22Rv1 (cell line): ENCODE results near the gene OCA2.

Source experiments
- H3K27ac ChIP-seq: fragments of 450-650 bp; 2 replicates; pipeline ENCODE4 v1.5.1; 2017
- ZFX ChIP-seq: fragments of 450-650 bp; IDR thresholded peaks from 2 replicates; pipeline ENCODE4 v1.6.1; 2017; ENCODE audit warnings: antibody characterized with exemption, borderline replicate concordance
- TF ChIP-seq, protein P1 (sequence below): fragments of 450-650 bp; IDR thresholded peaks from 2 replicates; pipeline ENCODE4 v1.5.1; 2017; ENCODE audit warnings: mild to moderate bottlenecking

Gene OCA2

DNA sequence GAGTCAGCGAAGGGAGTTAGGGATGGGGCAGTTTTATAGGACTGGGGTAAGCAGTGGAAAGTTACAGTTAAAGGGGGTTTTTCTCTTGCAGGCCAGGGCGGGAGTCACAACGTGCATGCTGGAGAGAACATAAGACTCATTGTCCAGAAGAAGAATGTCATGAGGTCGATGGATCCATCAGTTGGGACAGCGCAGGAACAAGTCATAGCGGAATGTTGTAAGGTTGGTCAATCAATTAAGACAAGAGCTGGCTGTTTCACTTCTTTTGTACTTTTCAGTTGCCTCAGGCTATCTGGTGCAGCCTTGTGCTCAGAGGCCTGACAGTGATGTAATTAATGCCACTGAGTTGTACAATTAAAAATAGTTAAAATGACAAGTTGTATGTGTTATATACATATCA lies 165.6 kb downstream of the OCA2 start:
- no peak overlapping the region for H3K27ac ChIP-seq
- TF ChIP-seq, protein P1, sequence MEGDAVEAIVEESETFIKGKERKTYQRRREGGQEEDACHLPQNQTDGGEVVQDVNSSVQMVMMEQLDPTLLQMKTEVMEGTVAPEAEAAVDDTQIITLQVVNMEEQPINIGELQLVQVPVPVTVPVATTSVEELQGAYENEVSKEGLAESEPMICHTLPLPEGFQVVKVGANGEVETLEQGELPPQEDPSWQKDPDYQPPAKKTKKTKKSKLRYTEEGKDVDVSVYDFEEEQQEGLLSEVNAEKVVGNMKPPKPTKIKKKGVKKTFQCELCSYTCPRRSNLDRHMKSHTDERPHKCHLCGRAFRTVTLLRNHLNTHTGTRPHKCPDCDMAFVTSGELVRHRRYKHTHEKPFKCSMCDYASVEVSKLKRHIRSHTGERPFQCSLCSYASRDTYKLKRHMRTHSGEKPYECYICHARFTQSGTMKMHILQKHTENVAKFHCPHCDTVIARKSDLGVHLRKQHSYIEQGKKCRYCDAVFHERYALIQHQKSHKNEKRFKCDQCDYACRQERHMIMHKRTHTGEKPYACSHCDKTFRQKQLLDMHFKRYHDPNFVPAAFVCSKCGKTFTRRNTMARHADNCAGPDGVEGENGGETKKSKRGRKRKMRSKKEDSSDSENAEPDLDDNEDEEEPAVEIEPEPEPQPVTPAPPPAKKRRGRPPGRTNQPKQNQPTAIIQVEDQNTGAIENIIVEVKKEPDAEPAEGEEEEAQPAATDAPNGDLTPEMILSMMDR: no peak
- no peak for TF ChIP-seq ZFX

DNA sequence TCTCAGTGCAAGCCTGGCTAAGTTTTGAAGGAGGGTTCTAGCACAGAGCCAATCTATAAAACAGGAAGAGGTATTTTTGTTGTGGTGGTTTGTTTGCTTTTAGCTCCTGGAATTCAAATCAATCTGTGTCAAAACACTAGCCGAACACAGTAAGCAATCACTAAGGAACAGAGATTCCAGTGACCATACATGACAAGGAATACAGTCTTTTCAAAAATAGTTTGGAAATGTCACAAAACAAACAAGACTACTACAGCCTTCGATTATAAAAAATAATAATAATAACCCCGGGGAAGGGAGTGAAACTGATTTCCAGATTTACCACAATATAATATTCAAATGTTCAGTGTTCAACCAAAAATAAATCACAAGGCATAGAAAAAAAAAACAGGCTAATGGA lies 166.5 kb downstream of the OCA2 start:
- no peak overlapping the region for H3K27ac ChIP-seq
- TF ChIP-seq, protein P1: no peak
- TF ChIP-seq ZFX: no peak

DNA sequence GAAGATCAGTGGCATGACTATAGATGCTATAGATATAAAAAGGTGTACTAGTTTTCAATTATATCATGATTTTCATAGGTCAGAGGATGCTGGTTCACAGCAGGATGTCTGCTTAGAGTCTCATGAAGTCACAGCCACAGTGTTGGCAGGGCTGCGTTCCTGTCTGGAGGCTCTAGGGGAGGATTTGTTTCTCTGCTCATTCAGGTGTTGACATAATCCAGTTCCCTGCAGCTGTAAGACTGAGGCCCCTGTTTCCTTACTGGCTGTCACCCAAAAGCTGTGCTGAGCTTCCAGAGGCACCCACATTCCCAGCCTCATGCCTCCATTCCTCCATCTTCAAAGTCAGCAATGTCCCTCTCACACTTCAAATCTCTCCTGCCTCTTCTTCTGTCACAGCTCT lies 170.7 kb downstream of the OCA2 start:
- no peak for TF ChIP-seq ZFX
- TF ChIP-seq, protein P1: no peak
- no peak overlapping the region for H3K27ac ChIP-seq

DNA sequence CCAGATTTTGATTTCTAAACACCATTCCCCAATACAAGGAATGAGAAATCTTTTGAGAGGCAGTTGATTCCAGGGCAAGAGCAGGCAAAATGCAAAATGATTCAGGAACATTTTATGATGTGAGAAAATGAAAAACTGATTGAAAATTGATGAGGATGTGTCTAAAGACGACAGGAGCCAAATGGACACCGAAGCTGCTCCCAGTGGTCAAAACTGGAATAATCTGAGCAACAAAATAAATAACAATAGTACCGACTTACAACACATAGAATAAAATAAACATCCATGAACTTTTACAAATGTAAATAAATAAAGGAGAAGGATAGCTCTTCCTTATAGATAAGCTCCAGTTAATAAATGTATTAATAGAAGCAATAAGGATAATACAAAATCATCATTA lies 186.8 kb downstream of the OCA2 start:
- no peak overlapping the region for H3K27ac ChIP-seq
- no peak for TF ChIP-seq ZFX
- TF ChIP-seq, protein P1: peak; percentile 19; the same call in 1 of the 2 replicates

DNA sequence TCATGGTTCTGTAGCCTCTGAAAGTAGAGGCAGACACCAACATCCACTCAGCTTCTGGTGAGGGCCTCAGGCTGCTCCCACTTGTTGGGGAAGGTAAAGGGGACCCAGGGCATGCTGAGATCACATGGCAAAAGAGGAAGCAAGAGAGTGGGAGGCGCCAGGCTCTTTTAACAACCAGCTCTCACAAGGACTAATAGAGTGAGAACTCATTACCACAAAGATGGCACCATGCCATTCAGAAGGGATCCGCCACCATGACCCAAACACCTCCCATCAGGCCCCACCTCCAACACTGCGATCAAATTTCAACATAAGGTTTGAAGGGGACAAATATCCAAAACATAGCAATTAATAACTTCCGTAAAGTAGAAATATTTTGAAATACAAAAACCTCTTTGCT lies 192.3 kb downstream of the OCA2 start:
- no peak overlapping the region for H3K27ac ChIP-seq
- TF ChIP-seq ZFX: no peak
- TF ChIP-seq, protein P1: no peak

DNA sequence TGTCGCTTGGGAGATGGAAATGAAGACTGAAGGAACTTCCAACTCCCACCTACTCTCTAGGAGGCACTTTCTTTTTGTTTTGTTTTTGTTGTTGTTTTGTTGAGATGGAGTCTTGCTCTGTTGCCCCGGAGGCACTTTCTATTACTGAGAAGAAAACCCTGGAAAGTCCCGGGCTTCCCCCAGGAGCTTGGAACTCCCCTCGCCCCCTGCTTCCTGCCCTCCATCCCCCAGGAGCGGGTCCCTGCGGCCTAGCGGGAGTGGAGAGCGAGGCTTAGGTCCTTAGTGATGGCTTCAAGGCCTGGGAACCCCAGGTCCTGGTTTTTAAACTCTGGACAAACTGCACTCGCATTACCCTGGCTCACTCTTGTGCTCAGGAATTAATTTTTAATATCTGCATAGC lies 195.7 kb downstream of the OCA2 start:
- TF ChIP-seq, protein P1: no peak
- TF ChIP-seq ZFX: no peak
- H3K27ac ChIP-seq: no peak overlapping the region

DNA sequence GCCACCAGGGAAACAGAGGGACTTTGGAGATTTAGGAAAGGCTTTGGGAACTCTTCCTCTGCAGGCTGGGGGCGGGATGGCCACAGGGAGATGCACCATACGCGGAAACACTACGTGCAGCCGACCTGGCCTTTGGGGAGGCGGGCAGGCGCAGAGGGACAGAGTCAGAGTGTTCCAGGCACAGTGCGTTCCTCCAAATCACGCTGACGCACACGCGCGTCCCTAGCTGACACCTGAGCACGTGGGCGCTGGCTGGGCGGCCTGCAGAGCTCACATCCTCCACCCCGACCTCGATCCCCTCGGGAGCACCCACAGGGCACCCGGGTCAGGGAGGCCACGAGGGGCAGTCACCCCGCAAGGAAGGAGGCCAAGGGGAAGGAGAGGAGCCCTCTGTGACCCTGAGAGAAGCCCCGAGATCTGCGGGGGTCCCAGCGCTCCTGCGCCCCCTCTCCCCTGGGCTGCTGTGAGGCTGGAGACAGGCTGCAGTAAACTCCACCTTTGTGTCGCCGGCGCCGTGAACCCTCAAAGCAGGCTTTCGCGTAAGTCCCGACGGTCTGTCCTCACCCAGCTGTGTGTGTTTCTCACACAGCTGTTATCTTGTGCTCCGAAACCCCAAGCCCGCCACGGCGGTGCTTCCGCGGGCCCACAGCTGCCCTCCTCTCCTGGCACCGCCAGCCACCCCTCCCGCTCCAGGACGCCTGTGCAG lies 196.3 kb downstream of the OCA2 start:
- H3K27ac ChIP-seq: no peak overlapping the region
- no peak for TF ChIP-seq ZFX
- TF ChIP-seq, protein P1: no peak
